A549 (cell line): ENCODE data around the gene FKBP4. TPM values are rescaled to one million over a fixed set of nuclear protein-coding genes. Genes with fewer than 3 reads are reported as not detected.

ENCODE experiments used
- ATAC-seq, 2 experiments: fragments of 200-7000 bp in 1 of 2; fragments of >200 bp in 1 of 2; cut with Nextera tagmentation in 1 of 2; cut with Tn5 transposase in 1 of 2; 3 replicates each; pipeline versions ENCODE4 v1.8.0 to v1.9.1; 2018 to 2020; ENCODE audit warnings: mild to moderate bottlenecking in 1 of 2, moderate library complexity in 1 of 2
- CTCF ChIA-PET: fragments of 300-600 bp; sonication (Branson Sonifier 250); formaldehyde crosslinking; extraction: SDS; loops from one replicate; lab custom pipeline; 2021; ENCODE audit warnings: antibody characterized with exemption, inconsistent platforms; lab: Yijun Ruan, JAX
- POLR2A ChIA-PET: fragments of 350-600 bp; formaldehyde crosslinking; extraction: SDS; loops from one replicate; lab custom pipeline; 2021; ENCODE audit warnings: antibody characterized with exemption, inconsistent platforms; lab: Yijun Ruan, JAX
- DNase-seq, 2 experiments: peaks; one replicate each; pipeline versions ENCODE4 v3.0.0 to v3.0.0-alpha.2; 2011 to 2016; ENCODE audit warnings: low read depth in 1 of 2, low spot score in 1 of 2
- FAIRE-seq: peaks from 2 replicates; lab custom pipeline; 2011; peaks lifted over from hg19 to GRCh38; lab: Jason Lieb, UNC
- H3K27ac ChIP-seq, 2 experiments: fragments of >200 bp; sonication (Bioruptor Twin); formaldehyde crosslinking; 3 replicates each; pipeline ENCODE4 v1.5.1; 2016 to 2017
- H3K4me1 ChIP-seq: fragments of >200 bp; sonication (Bioruptor Twin); formaldehyde crosslinking; 3 replicates; pipeline ENCODE4 v1.6.1; 2016
- H3K4me2 ChIP-seq: fragments of >200 bp; sonication (Bioruptor Twin); formaldehyde crosslinking; 3 replicates; pipeline ENCODE4 v1.6.1; 2016
- H3K4me3 ChIP-seq: fragments of >200 bp; sonication (Bioruptor Twin); formaldehyde crosslinking; 3 replicates; pipeline ENCODE4 v1.5.1; 2016
- H3K9me3 ChIP-seq: fragments of >200 bp; sonication (Bioruptor Twin); formaldehyde crosslinking; 3 replicates; pipeline ENCODE4 v1.6.1; 2016
- ATOH8 ChIP-seq: fragments of 250-450 bp; sonication (Bioruptor Pico); IDR thresholded peaks from 2 replicates; pipeline ENCODE4 v1.5.0; 2020; ENCODE audit warnings: low read depth, mild to moderate bottlenecking, moderate library complexity
- BHLHE40 ChIP-seq: IDR thresholded peaks from 2 replicates; pipeline ENCODE4 v1.6.1; 2012; ENCODE audit warnings: low read depth, low read length, inconsistent platforms
- CBX8 ChIP-seq: fragments of 200-600 bp; sonication (generic); IDR thresholded peaks from 2 replicates; pipeline ENCODE4 v1.6.1; 2016
- CHD2 ChIP-seq: fragments of 150-350 bp; IDR thresholded peaks from 2 replicates; pipeline ENCODE4 v1.6.1; 2014; ENCODE audit warnings: low read length; ENCODE audit not compliant: partially characterized antibody
- EHF ChIP-seq: fragments of 250-450 bp; sonication (Bioruptor Pico); IDR thresholded peaks from 2 replicates; pipeline ENCODE4 v1.5.0; 2020; ENCODE audit warnings: mild to moderate bottlenecking
- ELK1 ChIP-seq: fragments of 150-350 bp; IDR thresholded peaks from 2 replicates; pipeline ENCODE4 v1.6.1; 2014; ENCODE audit warnings: low read depth, mild to moderate bottlenecking, low read length
- EP300 ChIP-seq, 2 experiments: fragments of >200 bp; sonication (Bioruptor Twin); formaldehyde crosslinking; IDR thresholded peaks; 2 replicates in 1 of 2; 3 replicates in 1 of 2; pipeline ENCODE4 v1.6.1; 2016 to 2017
- HDAC2 ChIP-seq: fragments of 200-600 bp; sonication (generic); IDR thresholded peaks from 2 replicates; pipeline ENCODE4 v1.6.1; 2016
- HES2 ChIP-seq: fragments of >200 bp; sonication (Bioruptor Twin); formaldehyde crosslinking; IDR thresholded peaks from 2 replicates; pipeline ENCODE4 v1.6.1; 2016
- HEYL ChIP-seq: fragments of 250-450 bp; sonication (Bioruptor Pico); IDR thresholded peaks from 2 replicates; pipeline ENCODE4 v1.8.0; 2021; ENCODE audit warnings: mild to moderate bottlenecking, moderate library complexity
- HMGXB4 ChIP-seq: fragments of 250-450 bp; sonication (Bioruptor Pico); IDR thresholded peaks from 2 replicates; pipeline ENCODE4 v1.5.0; 2021; ENCODE audit warnings: mild to moderate bottlenecking, moderate library complexity, borderline replicate concordance
- JUNB ChIP-seq: fragments of >200 bp; sonication (Bioruptor Twin); formaldehyde crosslinking; IDR thresholded peaks from 2 replicates; pipeline ENCODE4 v1.6.1; 2016
- KDM1A ChIP-seq: fragments of 200-600 bp; sonication (generic); IDR thresholded peaks from 2 replicates; pipeline ENCODE4 v1.6.1; 2016; ENCODE audit warnings: low read depth, mild to moderate bottlenecking
- NR3C1 ChIP-seq: fragments of >200 bp; sonication (Bioruptor Twin); formaldehyde crosslinking; IDR thresholded peaks from 3 replicates; pipeline ENCODE4 v1.6.1; 2017
- PBX3 ChIP-seq: IDR thresholded peaks from 2 replicates; pipeline ENCODE4 v1.6.1; 2012
- RARB ChIP-seq: fragments of 250-450 bp; sonication (Bioruptor Pico); IDR thresholded peaks from 2 replicates; pipeline ENCODE4 v1.8.0; 2021; ENCODE audit warnings: mild to moderate bottlenecking, moderate library complexity
- REST ChIP-seq: fragments of 200-600 bp; sonication (generic); IDR thresholded peaks from 2 replicates; pipeline ENCODE4 v1.6.1; 2016; ENCODE audit warnings: antibody characterized with exemption, mild to moderate bottlenecking, moderate library complexity
- ZC3H11A ChIP-seq: fragments of 450-650 bp; IDR thresholded peaks from 2 replicates; pipeline ENCODE4 v1.6.1; 2014; ENCODE audit warnings: antibody characterized with exemption, mild to moderate bottlenecking
- ZNF302 ChIP-seq: fragments of 250-450 bp; sonication (Bioruptor Pico); IDR thresholded peaks from 2 replicates; pipeline ENCODE4 v1.9.0; 2021; ENCODE audit warnings: inconsistent platforms, mild to moderate bottlenecking, moderate library complexity
- WGBS: methylation state at CpG from one replicate; pipeline ENCODE4 v1.1.6; 2017; ENCODE audit errors: missing lambda C conversion rate; 5-methylcytosine and 5-hydroxymethylcytosine counted together
- polyA plus RNA-seq, 4 experiments: library from polyadenylated mRNA; depleted of rRNA in 3 of 4; stranded (reverse); fragments of >200 nt; fragmentation: RNase III in 1 of 4; extraction: RNeasy Plus Mini Kit Qiagen cat#74134 plus additional on column Dnase treatment in 1 of 4; gene quantifications; 2 replicates in 3 of 4; 3 replicates in 1 of 4; pipeline ENCODE4 v1.2.3, GENCODE V29; 2011 to 2017

Gene FKBP4
- polyA plus RNA-seq, 2 of the 4 experiments (the other 2 are of a cell fraction) = 108 to 137 TPM

- Histone ChIP-seq H3K9me3 (no peaks in the 10 kb centered on the region), H3K4me1 (no peaks in the 10 kb centered on the region), H3K27ac (no peak within 1 kb of the TSS), H3K4me2 (no peak within 1 kb of the TSS), H3K4me3 (no peak within 1 kb of the TSS)
- 84% methylated on average over 32 of the region's 32 CpGs for WGBS
- ATAC-seq (no peak; a peak in 2 of 6 replicates), DNase-seq (no peak), FAIRE-seq (no peak)
- CTCF ChIA-PET = interaction anchor here (1.4 to 3.2 kb wide), 4 partner anchors 9 to 199 kb away, joined by 3 to 18 read pairs (median 4); no protein-coding TSS in a partner anchor
- TF ChIP-seq CBX8 (no peak), BHLHE40 (no peak), HES2 (no peak), HMGXB4 (CRISPR knock-in tag) (no peak), NR3C1 (no peak), ELK1 (no peak), CHD2 (no peak), REST (no peak), RARB (CRISPR knock-in tag) (no peak), ZNF302 (CRISPR knock-in tag) (no peak), JUNB (no peak), KDM1A (no peak), HEYL (CRISPR knock-in tag) (no peak), EHF (CRISPR knock-in tag) (no peak), HDAC2 (no peak), EP300 (IDR thresholded peaks at IDR 0.05) (no peak), ATOH8 (no peak), ZC3H11A (no peak), PBX3 (no peak)
- TF ChIP-seq, all 56 proteins: peak for 0
- POLR2A ChIA-PET = no interaction called here
Measured at GRCh38 chr12:2834581-2835491, 40.1 kb downstream of the FKBP4 start, which contains the start of gene NRIP2. NRIP2 (minus strand) TSS chr12:2835035; CDS start chr12:2834983, 52 bp downstream.
